ENCODE data around the gene PRELID2.
"Not testable (repeated sequence)": the region's sequence is repeated elsewhere in the genome, so short reads cannot be mapped to it uniquely, and the experiment has no call there.

Gene PRELID2

GRCh38 chr5:145743396-145744061 lies 91.6 kb downstream of the PRELID2 start:
- no peak for DNase-seq (ENCODE audit: low read depth)

GRCh38 chr5:145739843-145740242 lies 95.3 kb downstream of the PRELID2 start:
- DNase-seq (ENCODE audit: low read depth) = no peak

- DNase-seq (ENCODE audit: low read depth) = no peak
Measured at GRCh38 chr5:145738227-145738626, 96.9 kb downstream of the PRELID2 start.

GRCh38 chr5:145737578-145737977 lies 97.6 kb downstream of the PRELID2 start:
- DNase-seq (ENCODE audit: low read depth) = no peak

GRCh38 chr5:145729956-145730355 lies 105.2 kb downstream of the PRELID2 start:
- DNase-seq (ENCODE audit: low read depth) = not testable (repeated sequence)

GRCh38 chr5:145723516-145723915 lies 111.6 kb downstream of the PRELID2 start:
- DNase-seq (ENCODE audit: low read depth) = no peak

- peak; percentile 24 for DNase-seq (ENCODE audit: low read depth)
Measured at GRCh38 chr5:145718956-145719355, 116.2 kb downstream of the PRELID2 start.

- DNase-seq (ENCODE audit: low read depth) = no peak
Measured at GRCh38 chr5:145715412-145715811, 119.7 kb downstream of the PRELID2 start.

- DNase-seq (ENCODE audit: low read depth) = no peak
Measured at GRCh38 chr5:145712245-145712644, 122.9 kb downstream of the PRELID2 start.

GRCh38 chr5:145711417-145711816 lies 123.7 kb downstream of the PRELID2 start:
- no peak for DNase-seq (ENCODE audit: low read depth)
